ENCODE results near the gene FHL1.

The FHL1 gene

GRCh38 chrX:136190038-136190713, 42.8 kb downstream of the FHL1 start:
- no peak for DNase-seq

- no peak for DNase-seq
Measured at GRCh38 chrX:136191171-136191570, 43.8 kb downstream of the FHL1 start.

- no peak for DNase-seq
Measured at GRCh38 chrX:136192135-136192534, 44.8 kb downstream of the FHL1 start.

- no peak for DNase-seq
Measured at GRCh38 chrX:136192839-136193414, 45.6 kb downstream of the FHL1 start.

- no peak for DNase-seq
Measured at GRCh38 chrX:136193771-136194170, 46.4 kb downstream of the FHL1 start.

GRCh38 chrX:136194536-136194935, 47.2 kb downstream of the FHL1 start:
- DNase-seq = no peak

- DNase-seq = no peak
Measured at GRCh38 chrX:136195247-136195646, 47.9 kb downstream of the FHL1 start.

- no peak for DNase-seq
Measured at GRCh38 chrX:136196691-136197155, 49.4 kb downstream of the FHL1 start.

GRCh38 chrX:136198010-136198409, 50.7 kb downstream of the FHL1 start:
- no peak for DNase-seq

- no peak for DNase-seq
Measured at GRCh38 chrX:136198678-136199243, 51.4 kb downstream of the FHL1 start.

GRCh38 chrX:136199365-136199764, 52.0 kb downstream of the FHL1 start:
- no peak for DNase-seq

GRCh38 chrX:136200466-136200865, 53.1 kb downstream of the FHL1 start:
- no peak for DNase-seq

- DNase-seq = no peak
Measured at GRCh38 chrX:136201601-136202000, 54.3 kb downstream of the FHL1 start.

- DNase-seq = no peak
Measured at GRCh38 chrX:136202889-136203288, 55.6 kb downstream of the FHL1 start.

- DNase-seq = no peak
Measured at GRCh38 chrX:136203438-136203837, 56.1 kb downstream of the FHL1 start.

GRCh38 chrX:136203951-136204350, 56.6 kb downstream of the FHL1 start:
- DNase-seq = no peak

GRCh38 chrX:136204571-136204970, 57.2 kb downstream of the FHL1 start:
- DNase-seq = no peak

GRCh38 chrX:136205882-136206380, 58.6 kb downstream of the FHL1 start:
- DNase-seq = no peak

GRCh38 chrX:136206916-136207315, 59.6 kb downstream of the FHL1 start:
- no peak for DNase-seq

GRCh38 chrX:136207546-136207945, 60.2 kb downstream of the FHL1 start:
- DNase-seq = no peak

GRCh38 chrX:136209016-136209738, 61.8 kb downstream of the FHL1 start:
- DNase-seq = no peak

GRCh38 chrX:136209751-136210150, 62.4 kb downstream of the FHL1 start:
- DNase-seq = no peak

- no peak for DNase-seq
Measured at GRCh38 chrX:136210243-136210642, 62.9 kb downstream of the FHL1 start.

- no peak for DNase-seq
Measured at GRCh38 chrX:136210806-136211205, 63.5 kb downstream of the FHL1 start.
